Femur (tissue), 1 donor: ENCODE results near the gene AMER2.
"Not testable (repeated sequence)": the region's sequence is repeated elsewhere in the genome, so short reads cannot be mapped to it uniquely, and the experiment has no call there.

Experiments used
- DNase-seq: peaks from one replicate; pipeline ENCODE4 v3.0.0-alpha.2; 2017

AMER2 gene

GRCh38 chr13:25180775-25181537 lies 8.9 kb upstream of the AMER2 start:
- DNase-seq: no peak

- DNase-seq: no peak
These were observed 8.0 kb upstream of the AMER2 start for GRCh38 chr13:25179832-25180774.

DNA sequence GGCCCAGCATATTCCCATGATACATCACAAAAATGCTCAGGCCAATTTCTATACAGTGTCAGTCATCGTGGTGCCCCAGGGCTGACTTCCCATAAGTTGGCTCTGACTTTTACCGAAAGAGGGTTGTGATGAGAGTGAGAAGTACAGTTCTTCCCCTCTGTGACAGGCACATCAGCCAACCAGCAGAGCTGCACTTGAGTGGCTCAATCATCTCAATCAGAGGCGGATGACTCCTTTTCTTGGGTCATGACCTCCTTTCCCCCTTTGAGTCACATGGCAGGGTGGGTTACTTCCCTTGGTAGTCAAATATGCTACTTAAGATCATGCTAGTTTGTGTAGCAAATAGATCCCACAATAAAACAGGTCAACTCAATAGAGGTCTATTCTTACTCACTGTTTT lies 6.9 kb upstream of the AMER2 start:
- no peak for DNase-seq

- no peak for DNase-seq
These were observed 6.0 kb upstream of the AMER2 start for GRCh38 chr13:25178070-25178469.

DNA sequence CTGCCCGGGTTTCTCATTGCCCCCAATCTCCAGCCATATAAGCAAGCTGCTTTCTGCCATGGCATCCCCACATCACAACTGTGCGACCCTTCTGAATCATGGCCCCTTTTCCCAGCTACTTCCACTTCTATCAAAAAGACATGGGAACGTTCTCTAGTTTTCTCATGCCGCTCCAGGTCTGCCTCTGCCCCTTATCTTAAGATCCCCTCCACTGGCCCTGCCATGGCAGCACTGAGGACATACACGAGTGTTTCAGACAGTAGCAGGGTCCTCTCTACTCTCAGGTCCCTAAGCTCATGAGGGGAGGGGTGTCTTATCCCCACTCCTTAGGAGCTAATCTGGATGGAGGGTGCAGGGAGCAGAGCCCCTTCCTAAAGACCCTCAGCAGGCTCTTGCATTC lies 5.5 kb upstream of the AMER2 start:
- DNase-seq: no peak

GRCh38 chr13:25177012-25177411 lies 4.9 kb upstream of the AMER2 start:
- DNase-seq: no peak

GRCh38 chr13:25175431-25175830 lies 3.3 kb upstream of the AMER2 start:
- DNase-seq: no peak

- no peak for DNase-seq
These were observed 2.9 kb upstream of the AMER2 start for GRCh38 chr13:25175026-25175425.

- DNase-seq: no peak
These were observed 2.2 kb upstream of the AMER2 start for GRCh38 chr13:25174304-25174703.

DNA sequence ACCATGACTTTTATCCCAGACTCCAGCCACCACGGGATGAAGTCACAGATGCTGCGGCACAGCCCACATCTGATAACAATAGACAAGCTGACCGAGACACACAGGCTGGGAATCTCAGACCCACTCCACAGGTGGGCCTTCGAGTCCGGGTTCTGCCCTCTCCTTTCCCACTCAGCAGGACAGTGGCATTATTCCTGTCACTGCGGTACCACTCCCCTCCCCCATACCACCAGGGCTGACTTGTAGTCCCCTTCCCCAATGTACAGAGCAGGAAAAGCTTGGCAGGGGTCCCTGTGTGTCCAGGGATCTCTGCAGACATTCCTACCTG lies 179 bp upstream of the AMER2 start:
- DNase-seq: no peak

- DNase-seq: no peak
These were observed 945 bp downstream of the AMER2 start for GRCh38 chr13:25171170-25171516.

- DNase-seq: peak; percentile 36
These were observed 1.5 kb downstream of the AMER2 start for GRCh38 chr13:25170554-25171111.

- no peak for DNase-seq
These were observed 2.0 kb downstream of the AMER2 start for GRCh38 chr13:25169951-25170553.

GRCh38 chr13:25169356-25169755 lies 2.7 kb downstream of the AMER2 start:
- DNase-seq: no peak

GRCh38 chr13:25168790-25169189 lies 3.3 kb downstream of the AMER2 start:
- no peak for DNase-seq

GRCh38 chr13:25167382-25168174 lies 4.5 kb downstream of the AMER2 start:
- DNase-seq: no peak

- no peak for DNase-seq
These were observed 5.8 kb downstream of the AMER2 start for GRCh38 chr13:25166306-25166705.

- no peak for DNase-seq
These were observed 6.4 kb downstream of the AMER2 start for GRCh38 chr13:25165663-25166062.

DNA sequence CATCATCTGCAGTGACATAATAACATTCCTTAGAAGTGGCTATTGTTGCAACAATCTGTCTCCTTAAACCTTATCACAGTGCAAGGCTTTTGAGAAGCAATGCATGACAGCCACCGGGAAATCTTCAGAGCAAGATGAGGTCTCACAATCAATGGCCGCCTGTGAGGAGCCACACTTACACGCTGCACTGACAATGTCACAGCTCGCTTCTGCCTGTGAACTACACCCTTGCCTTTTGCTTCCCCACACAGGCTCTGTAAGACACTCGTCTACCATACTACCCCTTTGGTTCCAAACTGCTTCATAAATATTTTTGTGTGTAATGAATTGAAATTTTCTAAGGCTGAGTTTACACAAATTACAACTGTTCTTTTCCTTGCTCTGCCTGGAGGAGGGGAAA lies 6.9 kb downstream of the AMER2 start:
- DNase-seq: not testable (repeated sequence)

- DNase-seq: no peak
These were observed 14.4 kb downstream of the AMER2 start for GRCh38 chr13:25157681-25158080.

DNA sequence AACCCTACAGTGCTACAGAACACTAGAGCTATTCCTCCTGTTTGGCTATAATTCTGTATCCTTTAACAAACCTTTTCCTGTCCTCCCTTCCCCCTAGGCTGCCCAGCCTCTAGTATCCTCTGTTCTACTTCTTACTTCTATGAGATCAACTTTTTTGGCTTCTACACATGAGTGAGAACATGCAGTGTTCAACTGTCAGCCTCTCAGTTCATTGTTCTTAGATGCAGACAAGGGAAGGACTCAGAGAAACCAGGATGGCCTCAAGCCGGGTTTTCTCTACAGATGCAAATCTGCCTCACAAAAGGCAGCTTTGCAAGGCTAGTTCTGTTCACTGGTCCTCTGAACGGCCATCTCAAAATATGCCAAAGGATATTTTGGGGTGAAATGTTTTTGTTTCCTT lies 18.4 kb downstream of the AMER2 start:
- no peak for DNase-seq

DNA sequence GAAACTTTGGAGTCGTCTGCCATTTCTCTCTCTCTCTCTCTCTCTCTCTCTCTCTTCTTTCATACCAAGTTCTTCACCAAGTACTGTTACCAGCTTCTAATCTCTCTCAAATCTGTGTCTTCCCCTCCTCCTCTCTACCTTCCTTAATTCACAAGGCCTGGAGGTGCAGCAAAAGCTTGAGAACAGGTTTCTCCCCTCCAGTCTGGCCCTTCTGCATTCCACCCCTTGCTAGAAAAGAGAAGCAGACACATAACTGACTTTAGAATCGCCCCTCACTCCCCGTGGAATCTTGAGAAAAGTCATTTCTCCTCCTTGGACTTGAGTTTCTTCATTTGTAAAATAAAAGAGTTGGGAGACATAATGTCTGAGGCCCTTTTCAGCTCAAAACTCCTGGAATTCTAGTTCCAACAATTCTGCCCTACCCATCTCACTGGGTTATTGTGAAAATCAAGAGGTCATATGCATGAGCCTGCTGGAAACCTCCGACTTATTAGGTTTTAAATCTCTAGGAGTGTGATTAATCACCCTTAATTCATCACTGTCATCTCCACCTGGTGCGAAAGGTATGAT lies 20.4 kb downstream of the AMER2 start:
- DNase-seq: no peak
